Measurements from ENCODE around the gene USP21.

DNA sequence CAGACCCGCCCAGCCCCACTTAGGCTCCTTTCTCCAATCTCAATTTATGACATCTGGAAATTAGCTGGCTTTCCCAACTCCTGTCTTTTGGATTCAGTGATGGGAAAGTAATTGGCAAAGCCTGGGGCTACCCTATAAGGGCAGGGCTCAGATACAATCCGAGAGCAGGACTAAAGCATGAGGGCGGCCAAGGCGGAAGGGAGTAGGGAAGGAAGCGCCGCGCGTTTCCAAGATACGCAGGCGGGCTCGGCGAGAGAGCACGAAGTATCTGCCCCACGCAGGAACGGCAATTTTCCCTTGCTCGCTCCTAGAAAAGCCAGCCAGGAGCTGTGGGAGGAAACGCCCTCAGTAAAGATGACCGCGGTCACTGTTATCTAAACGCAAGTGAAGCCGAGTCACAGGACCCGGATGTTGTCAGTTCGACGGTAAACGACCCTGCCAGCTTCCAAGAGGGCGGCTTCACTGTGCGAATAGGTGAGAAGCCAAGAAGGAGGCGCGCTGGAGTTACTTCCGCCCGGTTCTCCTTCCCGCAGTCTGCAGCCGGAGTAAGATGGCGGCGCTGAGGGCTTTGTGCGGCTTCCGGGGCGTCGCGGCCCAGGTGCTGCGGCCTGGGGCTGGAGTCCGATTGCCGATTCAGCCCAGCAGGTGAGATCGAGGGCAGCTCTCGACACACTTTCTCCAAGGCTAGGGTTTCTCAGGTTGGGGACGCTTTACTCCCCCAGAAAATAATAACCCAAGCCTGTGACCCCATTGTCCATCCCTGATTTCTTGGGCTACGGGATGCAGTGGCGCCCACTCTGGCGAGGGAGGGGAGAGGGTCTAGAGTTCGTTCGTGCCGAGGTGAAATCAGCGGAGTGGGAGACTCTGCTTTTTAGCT lies 42.8 kb downstream of the USP21 start, which contains the start of gene NDUFS2:
- TF ChIP-seq POLR2AphosphoS5 (IDR thresholded peaks at IDR 0.05; ENCODE audit: low read depth, low read length) = peak; percentile 94
- TF ChIP-seq, protein P1, sequence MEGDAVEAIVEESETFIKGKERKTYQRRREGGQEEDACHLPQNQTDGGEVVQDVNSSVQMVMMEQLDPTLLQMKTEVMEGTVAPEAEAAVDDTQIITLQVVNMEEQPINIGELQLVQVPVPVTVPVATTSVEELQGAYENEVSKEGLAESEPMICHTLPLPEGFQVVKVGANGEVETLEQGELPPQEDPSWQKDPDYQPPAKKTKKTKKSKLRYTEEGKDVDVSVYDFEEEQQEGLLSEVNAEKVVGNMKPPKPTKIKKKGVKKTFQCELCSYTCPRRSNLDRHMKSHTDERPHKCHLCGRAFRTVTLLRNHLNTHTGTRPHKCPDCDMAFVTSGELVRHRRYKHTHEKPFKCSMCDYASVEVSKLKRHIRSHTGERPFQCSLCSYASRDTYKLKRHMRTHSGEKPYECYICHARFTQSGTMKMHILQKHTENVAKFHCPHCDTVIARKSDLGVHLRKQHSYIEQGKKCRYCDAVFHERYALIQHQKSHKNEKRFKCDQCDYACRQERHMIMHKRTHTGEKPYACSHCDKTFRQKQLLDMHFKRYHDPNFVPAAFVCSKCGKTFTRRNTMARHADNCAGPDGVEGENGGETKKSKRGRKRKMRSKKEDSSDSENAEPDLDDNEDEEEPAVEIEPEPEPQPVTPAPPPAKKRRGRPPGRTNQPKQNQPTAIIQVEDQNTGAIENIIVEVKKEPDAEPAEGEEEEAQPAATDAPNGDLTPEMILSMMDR (IDR thresholded peaks at IDR 0.05) = peak; percentile 49
- TF ChIP-seq RFX5 (IDR thresholded peaks at IDR 0.05; ENCODE audit: low read length) = no peak
- no peak for TF ChIP-seq TEAD4 (IDR thresholded peaks at IDR 0.05; ENCODE audit: borderline replicate concordance, insufficient read depth)
- no peak for TF ChIP-seq EP300 (IDR thresholded peaks at IDR 0.05; ENCODE audit: borderline replicate concordance in 1 of 2, low read depth in 1 of 2, low read length in 1 of 2)
- TF ChIP-seq ELF1 (IDR thresholded peaks at IDR 0.05) = peak; percentile 98
- TF ChIP-seq, protein P2, sequence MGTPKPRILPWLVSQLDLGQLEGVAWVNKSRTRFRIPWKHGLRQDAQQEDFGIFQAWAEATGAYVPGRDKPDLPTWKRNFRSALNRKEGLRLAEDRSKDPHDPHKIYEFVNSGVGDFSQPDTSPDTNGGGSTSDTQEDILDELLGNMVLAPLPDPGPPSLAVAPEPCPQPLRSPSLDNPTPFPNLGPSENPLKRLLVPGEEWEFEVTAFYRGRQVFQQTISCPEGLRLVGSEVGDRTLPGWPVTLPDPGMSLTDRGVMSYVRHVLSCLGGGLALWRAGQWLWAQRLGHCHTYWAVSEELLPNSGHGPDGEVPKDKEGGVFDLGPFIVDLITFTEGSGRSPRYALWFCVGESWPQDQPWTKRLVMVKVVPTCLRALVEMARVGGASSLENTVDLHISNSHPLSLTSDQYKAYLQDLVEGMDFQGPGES (IDR thresholded peaks at IDR 0.05; ENCODE audit: low read depth, low read length) = no peak
- TF ChIP-seq, protein P3, sequence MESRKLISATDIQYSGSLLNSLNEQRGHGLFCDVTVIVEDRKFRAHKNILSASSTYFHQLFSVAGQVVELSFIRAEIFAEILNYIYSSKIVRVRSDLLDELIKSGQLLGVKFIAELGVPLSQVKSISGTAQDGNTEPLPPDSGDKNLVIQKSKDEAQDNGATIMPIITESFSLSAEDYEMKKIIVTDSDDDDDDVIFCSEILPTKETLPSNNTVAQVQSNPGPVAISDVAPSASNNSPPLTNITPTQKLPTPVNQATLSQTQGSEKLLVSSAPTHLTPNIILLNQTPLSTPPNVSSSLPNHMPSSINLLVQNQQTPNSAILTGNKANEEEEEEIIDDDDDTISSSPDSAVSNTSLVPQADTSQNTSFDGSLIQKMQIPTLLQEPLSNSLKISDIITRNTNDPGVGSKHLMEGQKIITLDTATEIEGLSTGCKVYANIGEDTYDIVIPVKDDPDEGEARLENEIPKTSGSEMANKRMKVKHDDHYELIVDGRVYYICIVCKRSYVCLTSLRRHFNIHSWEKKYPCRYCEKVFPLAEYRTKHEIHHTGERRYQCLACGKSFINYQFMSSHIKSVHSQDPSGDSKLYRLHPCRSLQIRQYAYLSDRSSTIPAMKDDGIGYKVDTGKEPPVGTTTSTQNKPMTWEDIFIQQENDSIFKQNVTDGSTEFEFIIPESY (IDR thresholded peaks at IDR 0.05; ENCODE audit: borderline replicate concordance, low read depth) = 0 out of 2 replicates have a peak, but pooled peaks have one; percentile 34
- no peak; the same call in 1 of the 2 replicates for TF ChIP-seq NFIC (IDR thresholded peaks at IDR 0.05; ENCODE audit: borderline replicate concordance)
- TF ChIP-seq JUND (IDR thresholded peaks at IDR 0.05) = no peak

All from SK-N-SH (cell line).